ENCODE results near the gene OTC. TPM values are rescaled to one million over a fixed set of nuclear protein-coding genes. Genes with fewer than 3 reads are reported as not detected.

OTC gene
- total RNA-seq, 1 donor from 2014 or later = not detected

DNA sequence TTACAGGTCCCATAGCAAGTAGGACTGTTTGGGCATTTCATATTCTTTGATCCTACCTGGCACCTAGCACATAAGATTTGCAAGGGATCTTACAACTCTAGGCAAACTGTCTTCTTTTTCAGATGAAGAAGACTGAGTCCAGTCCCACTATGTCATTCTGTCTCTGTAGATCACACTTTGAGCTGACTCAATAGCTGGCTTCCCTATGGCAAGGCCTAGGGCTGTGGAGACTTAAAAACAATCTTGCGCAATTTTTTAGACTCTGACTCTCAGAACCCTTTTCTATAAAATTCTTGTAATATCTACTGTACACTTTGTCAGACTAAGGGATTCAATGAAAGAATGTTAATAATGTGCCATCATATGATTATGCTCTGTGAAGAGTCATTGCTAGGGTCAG, 26.7 kb downstream of the OTC start:
- ChIA-PET CTCF (no interaction called here), POLR2A (no interaction called here)
- no peak for ATAC-seq (ENCODE audit: low read depth)
- no peaks in the 10 kb centered on the region for H3K36me3 Mint-ChIP-seq (ENCODE audit: low read depth)
- H3K4me1 Mint-ChIP-seq = no peaks in the 10 kb centered on the region
- DNase-seq = no peak
- H3K27ac Mint-ChIP-seq = no peak overlapping the region
- TF ChIP-seq, protein P1, sequence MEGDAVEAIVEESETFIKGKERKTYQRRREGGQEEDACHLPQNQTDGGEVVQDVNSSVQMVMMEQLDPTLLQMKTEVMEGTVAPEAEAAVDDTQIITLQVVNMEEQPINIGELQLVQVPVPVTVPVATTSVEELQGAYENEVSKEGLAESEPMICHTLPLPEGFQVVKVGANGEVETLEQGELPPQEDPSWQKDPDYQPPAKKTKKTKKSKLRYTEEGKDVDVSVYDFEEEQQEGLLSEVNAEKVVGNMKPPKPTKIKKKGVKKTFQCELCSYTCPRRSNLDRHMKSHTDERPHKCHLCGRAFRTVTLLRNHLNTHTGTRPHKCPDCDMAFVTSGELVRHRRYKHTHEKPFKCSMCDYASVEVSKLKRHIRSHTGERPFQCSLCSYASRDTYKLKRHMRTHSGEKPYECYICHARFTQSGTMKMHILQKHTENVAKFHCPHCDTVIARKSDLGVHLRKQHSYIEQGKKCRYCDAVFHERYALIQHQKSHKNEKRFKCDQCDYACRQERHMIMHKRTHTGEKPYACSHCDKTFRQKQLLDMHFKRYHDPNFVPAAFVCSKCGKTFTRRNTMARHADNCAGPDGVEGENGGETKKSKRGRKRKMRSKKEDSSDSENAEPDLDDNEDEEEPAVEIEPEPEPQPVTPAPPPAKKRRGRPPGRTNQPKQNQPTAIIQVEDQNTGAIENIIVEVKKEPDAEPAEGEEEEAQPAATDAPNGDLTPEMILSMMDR (IDR thresholded peaks at IDR 0.05) = no peak
- H3K27me3 Mint-ChIP-seq = no peaks in the 10 kb centered on the region
- H3K4me3 Mint-ChIP-seq = no peak overlapping the region
- intact Hi-C loops (cut with micrococcal nuclease) = no loop called here
- H3K9me3 Mint-ChIP-seq = no peaks in the 10 kb centered on the region

DNA sequence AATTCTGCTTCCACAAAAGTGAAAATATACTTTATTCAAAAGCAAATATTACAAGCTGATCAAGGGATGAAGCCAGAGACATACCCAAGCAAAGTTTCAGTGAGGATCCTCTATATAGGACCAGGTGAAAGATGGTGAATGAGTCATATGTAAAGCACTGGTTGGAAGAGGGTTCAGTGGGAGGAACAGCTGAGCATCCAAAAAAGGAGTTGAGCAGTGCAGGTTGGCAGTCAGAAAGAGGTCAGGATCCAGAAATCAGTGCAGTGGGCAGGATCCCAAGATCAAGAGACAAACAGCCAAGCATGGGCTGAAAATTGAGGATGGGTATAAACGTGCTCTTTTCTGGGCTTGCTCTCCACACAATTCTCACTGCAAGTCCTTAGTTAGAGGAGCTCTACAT, 30.3 kb downstream of the OTC start:
- ChIA-PET POLR2A (no interaction called here), CTCF (no interaction called here)
- intact Hi-C loops (cut with micrococcal nuclease) = no loop called here
- no peaks in the 10 kb centered on the region for H3K4me1 Mint-ChIP-seq
- H3K27me3 Mint-ChIP-seq = no peaks in the 10 kb centered on the region
- no peaks in the 10 kb centered on the region for H3K36me3 Mint-ChIP-seq (ENCODE audit: low read depth)
- TF ChIP-seq, protein P1 (IDR thresholded peaks at IDR 0.05) = no peak
- H3K4me3 Mint-ChIP-seq = no peak overlapping the region
- H3K9me3 Mint-ChIP-seq = no peaks in the 10 kb centered on the region
- no peak overlapping the region for H3K27ac Mint-ChIP-seq
- DNase-seq = no peak
- ATAC-seq (ENCODE audit: low read depth) = no peak

DNA sequence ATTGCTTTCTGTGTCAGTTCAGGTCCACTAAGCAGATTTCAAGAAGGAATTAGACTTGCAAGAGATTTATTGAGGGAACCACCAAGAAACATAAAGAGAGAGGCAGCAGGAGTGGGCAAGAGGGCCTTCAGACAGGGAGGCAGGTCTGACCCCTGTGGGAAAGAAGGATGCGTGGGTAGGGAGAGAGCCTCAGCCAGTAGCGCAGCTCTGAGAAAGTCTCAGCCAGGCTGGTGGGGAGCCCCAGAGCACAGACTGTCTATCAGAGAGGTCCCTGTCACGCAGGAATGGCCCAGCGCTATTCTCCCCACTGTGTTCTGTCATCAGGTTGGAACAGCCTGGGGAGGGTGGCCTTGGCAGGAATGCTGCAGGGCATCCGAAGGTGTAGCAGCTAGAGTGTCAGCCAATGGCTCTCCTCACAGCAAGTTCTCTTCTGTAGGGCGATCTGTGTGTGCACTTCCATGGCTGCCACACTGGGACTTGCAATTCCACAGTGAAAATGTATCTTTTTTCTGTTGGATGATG, 48.0 kb downstream of the OTC start:
- H3K9me3 Mint-ChIP-seq = no peaks in the 10 kb centered on the region
- H3K4me1 Mint-ChIP-seq = no peaks in the 10 kb centered on the region
- ATAC-seq (ENCODE audit: low read depth) (no peak), DNase-seq (no peak)
- no peaks in the 10 kb centered on the region for H3K27me3 Mint-ChIP-seq
- H3K27ac Mint-ChIP-seq = no peak overlapping the region
- ChIA-PET CTCF (no interaction called here), POLR2A (no interaction called here)
- no peak overlapping the region for H3K4me3 Mint-ChIP-seq
- TF ChIP-seq, protein P1 (IDR thresholded peaks at IDR 0.05) = no peak
- no peaks in the 10 kb centered on the region for H3K36me3 Mint-ChIP-seq (ENCODE audit: low read depth)
- intact Hi-C loops (cut with micrococcal nuclease) = no loop called here

DNA sequence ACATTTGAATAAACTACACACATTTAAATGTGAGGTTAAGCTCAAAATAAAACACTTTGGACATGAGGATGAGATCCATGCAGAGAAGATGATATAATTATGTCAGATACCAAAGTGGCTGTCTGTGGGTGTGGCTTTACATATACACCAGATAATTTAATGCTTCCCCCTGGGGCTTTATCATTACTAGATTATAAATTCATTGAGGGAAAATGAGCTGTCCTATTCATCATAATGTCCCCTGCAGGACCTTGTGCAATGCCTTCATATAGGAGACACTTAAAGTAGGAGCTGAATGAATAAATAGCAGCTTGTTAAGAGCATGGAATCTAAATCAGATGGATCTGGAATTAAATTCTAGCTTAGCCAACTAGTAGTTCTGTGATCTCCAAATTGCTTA, 49.7 kb downstream of the OTC start:
- H3K4me3 Mint-ChIP-seq = no peak overlapping the region
- H3K27me3 Mint-ChIP-seq = no peaks in the 10 kb centered on the region
- no peak overlapping the region for H3K27ac Mint-ChIP-seq
- ChIA-PET POLR2A (no interaction called here), CTCF (no interaction called here)
- TF ChIP-seq, protein P1 (IDR thresholded peaks at IDR 0.05) = no peak
- intact Hi-C loops (cut with micrococcal nuclease) = no loop called here
- DNase-seq (no peak), ATAC-seq (ENCODE audit: low read depth) (no peak)
- no peaks in the 10 kb centered on the region for H3K4me1 Mint-ChIP-seq
- H3K9me3 Mint-ChIP-seq = no peaks in the 10 kb centered on the region
- H3K36me3 Mint-ChIP-seq (ENCODE audit: low read depth) = no peaks in the 10 kb centered on the region

DNA sequence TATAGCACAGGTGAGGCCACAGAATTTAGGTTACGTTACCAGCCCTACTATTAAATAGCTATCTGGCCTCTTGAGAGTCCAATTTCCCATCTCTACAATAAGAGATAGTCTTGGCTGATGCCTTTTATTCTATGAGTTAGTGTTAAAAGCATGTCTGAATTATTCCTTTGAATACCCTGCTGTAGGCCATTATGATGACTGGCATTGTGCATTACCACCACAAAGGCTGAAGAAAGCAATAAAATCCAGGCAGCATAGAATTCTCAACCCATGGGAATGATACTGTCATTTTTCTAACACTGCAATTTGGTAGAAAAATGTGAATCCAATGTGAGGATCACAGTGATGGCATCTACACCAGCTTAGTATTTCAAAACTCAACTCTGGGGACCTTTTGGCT, 51.4 kb downstream of the OTC start:
- no peaks in the 10 kb centered on the region for H3K36me3 Mint-ChIP-seq (ENCODE audit: low read depth)
- ChIA-PET POLR2A (no interaction called here), CTCF (no interaction called here)
- peaks cover 2% of the 10 kb centered on the region for H3K27me3 Mint-ChIP-seq
- DNase-seq (no peak), ATAC-seq (ENCODE audit: low read depth) (no peak)
- TF ChIP-seq, protein P1 (IDR thresholded peaks at IDR 0.05) = no peak
- intact Hi-C loops (cut with micrococcal nuclease) = no loop called here
- H3K4me1 Mint-ChIP-seq = no peaks in the 10 kb centered on the region
- no peaks in the 10 kb centered on the region for H3K9me3 Mint-ChIP-seq
- H3K27ac Mint-ChIP-seq = no peak overlapping the region
- H3K4me3 Mint-ChIP-seq = no peak overlapping the region

Data from activated B cell treated with CpG ODN at 0.5 μM for 24 hours (primary cell).